Spinal cord (tissue), 10 donors: Measurements from ENCODE around the gene ENTREP3. TPM values are rescaled to one million over a fixed set of nuclear protein-coding genes. Genes with fewer than 3 reads are reported as not detected.
"Not testable (repeated sequence)": the region's sequence is repeated elsewhere in the genome, so short reads cannot be mapped to it uniquely, and the experiment has no call there.

Experiments
- DNase-seq, 6 donors: peaks; one replicate each; pipeline versions ENCODE4 v3.0.0 to v3.0.0-alpha.2; 2013 to 2015; ENCODE audit warnings: low spot score in 6 of 6, low read depth in 4 of 6
- H3K27ac ChIP-seq: one replicate; pipeline ENCODE4 v1.5.1; 2013; ENCODE audit warnings: low read depth, low read length, control low read depth
- H3K27me3 ChIP-seq: one replicate; pipeline ENCODE4 v1.6.1; 2013; ENCODE audit warnings: low read length; ENCODE audit not compliant: control insufficient read depth, insufficient read depth
- H3K36me3 ChIP-seq: one replicate; pipeline ENCODE4 v1.6.1; 2013; ENCODE audit warnings: low read length; ENCODE audit not compliant: control insufficient read depth, insufficient read depth
- H3K4me1 ChIP-seq: one replicate; pipeline ENCODE4 v1.6.1; 2013; ENCODE audit warnings: low read length; ENCODE audit not compliant: control insufficient read depth, insufficient read depth
- H3K4me3 ChIP-seq: one replicate; pipeline ENCODE4 v1.5.1; 2013; ENCODE audit warnings: low read depth, low read length, control low read depth
- H3K9me3 ChIP-seq: one replicate; pipeline ENCODE4 v1.6.1; 2013; ENCODE audit warnings: low read length; ENCODE audit not compliant: control insufficient read depth, insufficient read depth
- WGBS: methylation state at CpG from one replicate; pipeline ENCODE4 v1.1.5; 2013; ENCODE audit warnings: missing lambda C conversion rate; ENCODE audit not compliant: insufficient coverage; 5-methylcytosine and 5-hydroxymethylcytosine counted together
- polyA plus RNA-seq, 2 donors: library from polyadenylated mRNA; unstranded; fragments of 120-200 nt; gene quantifications; one replicate each; pipeline ENCODE4 v1.2.1, GENCODE V29; 2013; ENCODE audit not compliant: insufficient read length in 2 of 2
- total RNA-seq, 2 donors: library from RNA; depleted of rRNA in 1 of 2; stranded (reverse); fragments of 120-200 nt in 1 of 2; fragments of >200 nt in 1 of 2; gene quantifications; one replicate each; pipeline versions ENCODE4 v1.2.3 to v1.2.4, GENCODE V29; 2013 to 2014
- donor health status: healthy.

ENTREP3 gene
- total and polyA plus RNA-seq, 4 donors, result 8.5 to 42.5 (median 20.2) TPM

GRCh38 chr1:155214702-155215101, 40.6 kb downstream of the ENTREP3 start:
- not testable (repeated sequence) for DNase-seq
- WGBS, result no CpG with 5 or more reads among the region's 10 CpGs

GRCh38 chr1:155212051-155212440, 43.2 kb downstream of the ENTREP3 start:
- Histone ChIP-seq H3K36me3 (peaks cover 22% of the 10 kb centered on the region), H3K4me1 (peaks cover 21% of the 10 kb centered on the region)
- H3K9me3 ChIP-seq, H3K27me3 ChIP-seq, H3K4me3 ChIP-seq, DNase-seq, H3K27ac ChIP-seq: not testable (repeated sequence)
- WGBS, result 87% methylated on average over 2 of the region's 7 CpGs

More at GRCh38 chr1:155214702-155215101, 40.6 kb downstream of the ENTREP3 start:
- not testable (repeated sequence) for H3K27me3 ChIP-seq, H3K4me3 ChIP-seq, H3K4me1 ChIP-seq, H3K27ac ChIP-seq, H3K9me3 ChIP-seq
- H3K36me3 ChIP-seq, result peaks cover 22% of the 10 kb centered on the region

GRCh38 chr1:155211381-155212050, 43.8 kb downstream of the ENTREP3 start:
- not testable (repeated sequence) for H3K4me3 ChIP-seq, H3K27ac ChIP-seq, DNase-seq, H3K9me3 ChIP-seq, H3K27me3 ChIP-seq
- Histone ChIP-seq H3K36me3 (peaks cover 22% of the 10 kb centered on the region), H3K4me1 (peaks cover 27% of the 10 kb centered on the region)
- 69% methylated on average over 10 of the region's 13 CpGs for WGBS

- Histone ChIP-seq H3K4me1 (peaks cover 34% of the 10 kb centered on the region), H3K27me3 (no peaks in the 10 kb centered on the region), H3K9me3 (no peaks in the 10 kb centered on the region), H3K4me3 (no peak overlapping the region), H3K27ac (no peak overlapping the region), H3K36me3 (peaks cover 14% of the 10 kb centered on the region)
- no peak for DNase-seq
- 92% methylated on average over 1 of the region's 4 CpGs for WGBS
Observed at GRCh38 chr1:155210314-155211104, 44.8 kb downstream of the ENTREP3 start.

- H3K4me1 ChIP-seq, result peaks cover 34% of the 10 kb centered on the region
- peaks cover 19% of the 10 kb centered on the region for H3K36me3 ChIP-seq
- H3K9me3 ChIP-seq, result no peaks in the 10 kb centered on the region
- no peaks in the 10 kb centered on the region for H3K27me3 ChIP-seq
- 2% methylated on average over 13 of the region's 13 CpGs for WGBS
- peak overlapping the region; percentile 99 for H3K27ac ChIP-seq
- peak overlapping the region; percentile 91 for H3K4me3 ChIP-seq
- DNase-seq, result no peak
Observed at GRCh38 chr1:155209312-155209721, 46.0 kb downstream of the ENTREP3 start.

GRCh38 chr1:155208541-155209311, 46.6 kb downstream of the ENTREP3 start, which contains the start of gene MTX1:
Gene MTX1 (plus strand): TSS chr1:155208695. CDS start chr1:155208805, 110 bp downstream.
- Histone ChIP-seq H3K4me3 (peak within 1 kb of the TSS; percentile 91), H3K27me3 (no peaks in the 10 kb centered on the region), H3K9me3 (no peaks in the 10 kb centered on the region), H3K36me3 (peaks cover 22% of the 10 kb centered on the region), H3K4me1 (peaks cover 34% of the 10 kb centered on the region), H3K27ac (peak within 1 kb of the TSS; percentile 99)
- WGBS, result under 1% methylated on average over 64 of the region's 64 CpGs
- DNase-seq, result peak in 4 of 6 donors; percentile 68 to 96 (median 86)

GRCh38 chr1:155207806-155208540, 47.3 kb downstream of the ENTREP3 start, which contains the start of gene THBS3:
Gene THBS3 (minus strand): TSS chr1:155207897. CDS start chr1:155207876, 21 bp downstream.
- peaks cover 30% of the 10 kb centered on the region for H3K36me3 ChIP-seq
- H3K4me3 ChIP-seq, result peak within 1 kb of the TSS; percentile 91
- DNase-seq, result peak in 2 of 6 donors; percentile 84 to 87
- peak within 1 kb of the TSS; percentile 99 for H3K27ac ChIP-seq
- H3K27me3 ChIP-seq, result no peaks in the 10 kb centered on the region
- no peaks in the 10 kb centered on the region for H3K9me3 ChIP-seq
- peaks cover 34% of the 10 kb centered on the region for H3K4me1 ChIP-seq
- 0% methylated on average over 8 of the region's 17 CpGs for WGBS

GRCh38 chr1:155206891-155207805, 48.1 kb downstream of the ENTREP3 start:
- 8% methylated on average over 12 of the region's 13 CpGs for WGBS
- Histone ChIP-seq H3K27me3 (no peaks in the 10 kb centered on the region), H3K27ac (peak overlapping the region; percentile 99), H3K36me3 (peaks cover 36% of the 10 kb centered on the region), H3K4me3 (peak overlapping the region; percentile 91), H3K4me1 (peaks cover 34% of the 10 kb centered on the region), H3K9me3 (no peaks in the 10 kb centered on the region)
- peak in 3 of 6 donors; percentile 57 to 91 (median 88) for DNase-seq
